HFF-Myc (cell line): Measurements from ENCODE around the gene ZNF417.
A peak's percentile ranks its signal among the peaks of the same experiment; 100 is the strongest.

Experiments used
- DNase-seq: peaks from one replicate; pipeline ENCODE4 v3.0.0-alpha.2; 2011; ENCODE audit warnings: low read depth; ENCODE audit errors: extremely low read depth
- H3K4me3 ChIP-seq: replicated peaks from 2 replicates; pipeline ENCODE4 v1.5.1; 2011; ENCODE audit warnings: low read depth, mild to moderate bottlenecking, control low read depth, low read length
- CTCF ChIP-seq: IDR thresholded peaks from 2 replicates; pipeline ENCODE4 v1.5.1; 2012; ENCODE audit warnings: mild to moderate bottlenecking, low read depth, low read length, control low read depth; ENCODE audit errors: missing control alignments

ZNF417 gene

GRCh38 chr19:57916168-57916995 lies at the start of gene ZNF417:
Gene ZNF417 (minus strand): TSS chr19:57916592. CDS start chr19:57916411, 181 bp downstream.
- H3K4me3 ChIP-seq = peak within 1 kb of the TSS; percentile 77
- DNase-seq = peak; percentile 95

GRCh38 chr19:57964761-57965160 lies 48.4 kb upstream of the ZNF417 start:
- H3K4me3 ChIP-seq = no peak overlapping the region
- DNase-seq = no peak
- TF ChIP-seq CTCF = no peak

GRCh38 chr19:57961785-57962184 lies 45.4 kb upstream of the ZNF417 start:
- DNase-seq = no peak

GRCh38 chr19:57954996-57955395 lies 38.6 kb upstream of the ZNF417 start:
- H3K4me3 ChIP-seq = no peak overlapping the region
- DNase-seq = no peak
- no peak for TF ChIP-seq CTCF

More at GRCh38 chr19:57961785-57962184, 45.4 kb upstream of the ZNF417 start:
- no peak for TF ChIP-seq CTCF
- no peak overlapping the region for H3K4me3 ChIP-seq

GRCh38 chr19:57949702-57950101 lies 33.3 kb upstream of the ZNF417 start:
- H3K4me3 ChIP-seq = no peak overlapping the region
- no peak for DNase-seq
- no peak for TF ChIP-seq CTCF

GRCh38 chr19:57949296-57949695 lies 32.9 kb upstream of the ZNF417 start:
- H3K4me3 ChIP-seq = no peak overlapping the region
- TF ChIP-seq CTCF = no peak
- no peak for DNase-seq

GRCh38 chr19:57947419-57948134 lies 31.2 kb upstream of the ZNF417 start, which contains the start of gene ZNF256:
Gene ZNF256 (minus strand): TSS chr19:57947706. CDS start chr19:57947474, 232 bp downstream.
- peak; percentile 50 for TF ChIP-seq CTCF
- DNase-seq = peak; percentile 79
- peak within 1 kb of the TSS; percentile 87 for H3K4me3 ChIP-seq
